ENCODE measurements around the gene CLN3.

- TF ChIP-seq HDAC2 (CRISPR knock-in tag; IDR thresholded peaks at IDR 0.05) (peak; percentile 63; the same call in 1 of the 2 replicates), ZNF383 (CRISPR knock-in tag; IDR thresholded peaks at IDR 0.05; ENCODE audit: borderline replicate concordance) (no peak), AGO1 (IDR thresholded peaks at IDR 0.05; ENCODE audit: low read depth, low read length, poor library complexity, severe bottlenecking) (no peak), ZBTB21 (CRISPR knock-in tag; IDR thresholded peaks at IDR 0.05) (no peak), ATF1 (CRISPR knock-in tag; IDR thresholded peaks at IDR 0.05) (peak; percentile 81), EZH2 (conservative IDR thresholded peaks at IDR 0.05; ENCODE audit: low read depth, low read length) (no peak), ZNF101 (CRISPR knock-in tag; IDR thresholded peaks at IDR 0.05; ENCODE audit: borderline replicate concordance, low read depth) (no peak), HDAC6 (IDR thresholded peaks at IDR 0.05; ENCODE audit: low read depth, low read length) (no peak)
- TF ChIP-seq, protein P1, sequence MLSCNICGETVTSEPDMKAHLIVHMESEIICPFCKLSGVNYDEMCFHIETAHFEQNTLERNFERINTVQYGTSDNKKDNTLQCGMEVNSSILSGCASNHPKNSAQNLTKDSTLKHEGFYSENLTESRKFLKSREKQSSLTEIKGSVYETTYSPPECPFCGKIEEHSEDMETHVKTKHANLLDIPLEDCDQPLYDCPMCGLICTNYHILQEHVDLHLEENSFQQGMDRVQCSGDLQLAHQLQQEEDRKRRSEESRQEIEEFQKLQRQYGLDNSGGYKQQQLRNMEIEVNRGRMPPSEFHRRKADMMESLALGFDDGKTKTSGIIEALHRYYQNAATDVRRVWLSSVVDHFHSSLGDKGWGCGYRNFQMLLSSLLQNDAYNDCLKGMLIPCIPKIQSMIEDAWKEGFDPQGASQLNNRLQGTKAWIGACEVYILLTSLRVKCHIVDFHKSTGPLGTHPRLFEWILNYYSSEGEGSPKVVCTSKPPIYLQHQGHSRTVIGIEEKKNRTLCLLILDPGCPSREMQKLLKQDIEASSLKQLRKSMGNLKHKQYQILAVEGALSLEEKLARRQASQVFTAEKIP (CRISPR knock-in tag; IDR thresholded peaks at IDR 0.05; ENCODE audit: borderline replicate concordance) = no peak
Observed at GRCh38 chr16:28491970-28492474, at the start of gene CLN3.

Measured in HepG2 (cell line).